Coronary artery (tissue), 2 donors: ENCODE data around the gene BPIFB4.
"Not testable (repeated sequence)": the region's sequence is repeated elsewhere in the genome, so short reads cannot be mapped to it uniquely, and the experiment has no call there.

ENCODE experiments used
- DNase-seq: peaks from one replicate; pipeline ENCODE4 v3.0.0-alpha.2; 2017; ENCODE audit warnings: low spot score
- H3K27ac ChIP-seq, 2 donors: fragments of 200-600 bp; sonication (generic); one replicate each; pipeline ENCODE4 v1.5.1; 2016 to 2019
- H3K4me3 ChIP-seq: fragments of 200-600 bp; sonication (generic); 2 replicates; pipeline ENCODE4 v1.5.1; 2016; ENCODE audit warnings: mild to moderate bottlenecking, moderate library complexity
- TF ChIP-seq, protein P1 (sequence below): fragments of 200-600 bp; sonication (generic); IDR thresholded peaks from one replicate; pipeline ENCODE4 v1.5.1; 2019; ENCODE audit warnings: antibody characterized with exemption

Gene BPIFB4

DNA sequence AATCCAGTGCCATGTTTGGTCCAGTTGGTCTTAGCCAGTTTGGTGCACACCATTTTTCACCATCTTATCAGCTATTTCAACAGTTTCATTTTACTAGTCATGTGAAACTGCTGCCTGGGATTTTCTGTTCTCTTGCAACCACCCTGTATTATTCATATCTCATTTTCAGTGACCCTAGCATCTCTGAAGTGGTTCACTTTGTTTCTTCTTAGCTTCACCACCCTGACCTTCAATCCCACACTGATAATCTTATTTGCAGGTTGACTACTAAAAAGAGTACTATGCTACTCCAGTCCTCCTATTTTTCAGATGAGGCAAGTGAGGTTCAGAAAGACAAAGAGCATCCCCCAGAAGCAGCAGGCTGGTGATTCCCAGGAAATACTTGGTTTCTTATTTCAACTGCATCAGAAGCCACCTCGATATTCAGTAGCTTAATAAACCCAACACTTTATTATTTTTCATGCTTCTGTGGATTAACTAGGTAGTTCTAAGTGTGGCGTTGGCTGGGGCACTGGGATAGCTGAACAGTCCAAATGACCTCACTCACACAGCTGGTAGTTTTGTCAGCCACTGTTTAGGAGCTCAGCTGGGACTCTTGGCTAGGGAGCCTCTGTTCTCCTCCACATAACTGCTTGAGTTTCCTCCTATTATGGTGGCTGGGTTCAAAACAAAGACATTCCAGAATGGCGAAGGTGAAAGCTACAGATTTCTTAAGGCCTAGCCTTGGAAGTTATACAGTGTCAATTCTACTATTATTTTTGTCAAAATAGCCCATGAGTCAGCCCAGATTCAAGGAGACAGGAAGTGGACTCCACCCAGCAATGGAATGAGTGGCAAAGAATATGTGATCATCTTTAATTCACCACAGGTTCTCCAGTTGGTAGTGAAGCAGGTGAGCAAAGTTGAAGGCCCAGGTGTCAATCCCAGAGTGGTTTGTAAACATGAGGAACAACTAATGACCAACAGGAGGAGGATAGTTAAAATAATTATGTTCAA lies 40.6 kb downstream of the BPIFB4 start:
- Histone ChIP-seq H3K4me3 (no peak overlapping the region), H3K27ac (no peak overlapping the region)
- TF ChIP-seq, protein P1, sequence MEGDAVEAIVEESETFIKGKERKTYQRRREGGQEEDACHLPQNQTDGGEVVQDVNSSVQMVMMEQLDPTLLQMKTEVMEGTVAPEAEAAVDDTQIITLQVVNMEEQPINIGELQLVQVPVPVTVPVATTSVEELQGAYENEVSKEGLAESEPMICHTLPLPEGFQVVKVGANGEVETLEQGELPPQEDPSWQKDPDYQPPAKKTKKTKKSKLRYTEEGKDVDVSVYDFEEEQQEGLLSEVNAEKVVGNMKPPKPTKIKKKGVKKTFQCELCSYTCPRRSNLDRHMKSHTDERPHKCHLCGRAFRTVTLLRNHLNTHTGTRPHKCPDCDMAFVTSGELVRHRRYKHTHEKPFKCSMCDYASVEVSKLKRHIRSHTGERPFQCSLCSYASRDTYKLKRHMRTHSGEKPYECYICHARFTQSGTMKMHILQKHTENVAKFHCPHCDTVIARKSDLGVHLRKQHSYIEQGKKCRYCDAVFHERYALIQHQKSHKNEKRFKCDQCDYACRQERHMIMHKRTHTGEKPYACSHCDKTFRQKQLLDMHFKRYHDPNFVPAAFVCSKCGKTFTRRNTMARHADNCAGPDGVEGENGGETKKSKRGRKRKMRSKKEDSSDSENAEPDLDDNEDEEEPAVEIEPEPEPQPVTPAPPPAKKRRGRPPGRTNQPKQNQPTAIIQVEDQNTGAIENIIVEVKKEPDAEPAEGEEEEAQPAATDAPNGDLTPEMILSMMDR, result no peak
- no peak for DNase-seq

GRCh38 chr20:33120934-33121333 lies 41.5 kb downstream of the BPIFB4 start:
- TF ChIP-seq, protein P1, result no peak
- H3K4me3 ChIP-seq, result no peak overlapping the region
- H3K27ac ChIP-seq, result no peak overlapping the region
- no peak for DNase-seq

GRCh38 chr20:33122297-33122696 lies 42.9 kb downstream of the BPIFB4 start:
- not testable (repeated sequence) for DNase-seq, H3K27ac ChIP-seq, H3K4me3 ChIP-seq

DNA sequence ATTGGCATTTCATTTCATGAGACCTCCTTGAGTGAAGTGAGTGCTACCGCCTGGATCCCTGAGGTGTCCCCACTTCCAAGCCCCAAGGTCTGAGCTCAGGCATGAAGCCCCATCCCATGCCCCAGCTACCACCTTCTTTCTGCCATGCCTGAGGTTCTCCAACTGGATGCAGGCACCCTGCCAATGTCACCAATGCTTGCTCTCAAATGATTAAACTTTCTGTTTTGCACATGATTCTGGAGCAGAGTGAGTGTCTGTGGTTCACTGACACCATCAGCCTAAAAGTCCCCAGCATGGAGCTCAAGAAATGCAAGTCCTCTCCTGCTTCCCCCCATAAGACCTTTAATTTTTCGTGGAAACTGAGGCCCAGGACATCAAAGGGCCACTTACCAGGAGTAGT lies 44.8 kb downstream of the BPIFB4 start:
- TF ChIP-seq, protein P1, result no peak
- no peak for DNase-seq
- Histone ChIP-seq H3K27ac (no peak overlapping the region), H3K4me3 (no peak overlapping the region)

DNA sequence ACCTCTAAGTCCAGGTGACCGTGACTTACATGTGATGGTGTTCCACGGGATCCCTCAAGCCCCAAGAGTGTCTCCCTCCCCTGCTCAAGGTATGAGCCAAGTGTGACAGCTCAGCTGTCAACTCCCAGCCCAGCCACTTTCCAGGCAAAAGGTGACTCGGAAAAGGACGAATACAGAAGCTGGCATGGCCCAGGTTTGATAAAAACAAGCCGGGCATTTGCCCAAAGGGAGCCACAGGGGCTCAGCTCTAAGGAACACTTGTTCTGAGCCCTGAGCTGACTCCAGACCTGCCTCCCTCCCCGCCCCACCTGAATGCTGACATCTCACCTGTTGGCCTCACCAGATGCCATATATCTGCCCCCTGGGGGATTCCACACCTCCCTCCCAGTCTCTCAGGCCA lies 45.6 kb downstream of the BPIFB4 start:
- no peak overlapping the region for H3K4me3 ChIP-seq
- no peak overlapping the region for H3K27ac ChIP-seq
- DNase-seq, result no peak
- TF ChIP-seq, protein P1, result no peak

DNA sequence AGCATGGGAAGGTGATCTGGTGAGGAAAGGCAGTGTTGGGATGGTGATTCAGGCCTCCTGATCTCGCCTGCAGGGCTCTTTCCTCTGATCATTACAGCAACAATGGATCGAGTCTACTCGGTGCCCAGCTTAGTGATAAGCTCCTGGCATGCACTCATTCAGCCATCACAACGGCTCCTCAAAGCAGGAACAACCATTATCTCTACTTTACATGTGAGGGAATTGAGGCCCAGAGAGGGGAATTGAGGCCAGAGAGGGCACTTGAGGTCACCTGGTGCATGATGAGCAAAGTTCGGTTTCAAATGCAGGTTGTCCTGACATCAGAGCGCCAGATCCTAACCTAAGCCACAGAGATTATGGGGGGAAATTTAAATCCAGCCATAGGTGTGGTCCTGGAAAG lies 46.5 kb downstream of the BPIFB4 start:
- TF ChIP-seq, protein P1, result no peak
- no peak for DNase-seq
- Histone ChIP-seq H3K4me3 (no peak overlapping the region), H3K27ac (no peak overlapping the region)

- DNase-seq, result no peak
- no peak overlapping the region for H3K4me3 ChIP-seq
- TF ChIP-seq, protein P1, result no peak
- no peak overlapping the region for H3K27ac ChIP-seq
These were observed 48.1 kb downstream of the BPIFB4 start for GRCh38 chr20:33127422-33128097.
